CD4-positive, alpha-beta T cell (primary cell): ENCODE measurements around the gene NT5C2. TPM values are rescaled to one million over a fixed set of nuclear protein-coding genes. Genes with fewer than 3 reads are reported as not detected.

Source experiments
- ATAC-seq: fragments of 200-7000 bp; cut with Tn5 transposase; one replicate; pipeline ENCODE4 v1.10.0; 2022; ENCODE audit warnings: mild to moderate bottlenecking; ENCODE audit not compliant: poor library complexity
- CTCF ChIA-PET: fragments of 350-600 bp; sonication (Branson Sonifier 250); formaldehyde crosslinking; loops from one replicate; lab custom pipeline; 2021; ENCODE audit warnings: antibody characterized with exemption, inconsistent platforms; lab: Charles Lee
- POLR2A ChIA-PET: fragments of 350-600 bp; sonication (Branson Sonifier 250); formaldehyde crosslinking; loops from one replicate; lab custom pipeline; 2021; ENCODE audit warnings: antibody characterized with exemption, inconsistent platforms; lab: Charles Lee
- DNase-seq, 14 experiments: peaks; one replicate each; pipeline ENCODE4 v3.0.0-alpha.2; 2013 to 2020; ENCODE audit warnings: mixed read lengths in 2 of 14
- H3K27ac ChIP-seq, 2 donors: one replicate each; pipeline versions ENCODE4 v1.5.1 to v1.7.0; 2013; ENCODE audit warnings: low read length in 2 of 2, low read depth in 1 of 2, mild to moderate bottlenecking in 1 of 2
- H3K27me3 ChIP-seq, 2 experiments: 1 replicate in 1 of 2; 2 replicates in 1 of 2; pipeline versions ENCODE4 v1.6.1 to v1.7.0; 2013; ENCODE audit warnings: low read length in 2 of 2, control low read depth in 1 of 2, mild to moderate bottlenecking in 1 of 2, moderate library complexity in 1 of 2; ENCODE audit not compliant: insufficient read depth in 2 of 2, control insufficient read depth in 1 of 2
- H3K36me3 ChIP-seq: one replicate; pipeline ENCODE4 v1.6.1; 2013; ENCODE audit warnings: low read length, control low read depth; ENCODE audit not compliant: insufficient read depth
- H3K4me1 ChIP-seq: one replicate; pipeline ENCODE4 v1.6.1; 2013; ENCODE audit warnings: low read length, control low read depth; ENCODE audit not compliant: insufficient read depth
- H3K4me3 ChIP-seq: one replicate; pipeline ENCODE4 v1.5.1; 2013; ENCODE audit warnings: mild to moderate bottlenecking, low read length, moderate library complexity
- H3K9me3 ChIP-seq, 2 experiments: 1 replicate in 1 of 2; 2 replicates in 1 of 2; pipeline versions ENCODE4 v1.6.1 to v1.7.0; 2013; ENCODE audit warnings: low read length in 2 of 2, mild to moderate bottlenecking in 2 of 2, control low read depth in 1 of 2, moderate library complexity in 1 of 2; ENCODE audit not compliant: control insufficient read depth in 1 of 2, insufficient read depth in 1 of 2
- H3K27ac Mint-ChIP-seq: one replicate; pipeline ENCODE4 v1.8.0; 2020; ENCODE audit warnings: mixed read lengths
- H3K27me3 Mint-ChIP-seq: one replicate; pipeline ENCODE4 v1.8.0; 2021; ENCODE audit warnings: mixed read lengths
- H3K36me3 Mint-ChIP-seq: one replicate; pipeline ENCODE4 v1.8.0; 2021; ENCODE audit warnings: low read depth, mixed read lengths
- H3K4me1 Mint-ChIP-seq: one replicate; pipeline ENCODE4 v1.8.0; 2021; ENCODE audit warnings: low read depth, mixed read lengths
- H3K4me3 Mint-ChIP-seq: one replicate; pipeline ENCODE4 v1.8.0; 2020; ENCODE audit warnings: mild to moderate bottlenecking, mixed read lengths
- H3K9me3 Mint-ChIP-seq: one replicate; pipeline ENCODE4 v1.8.0; 2020; ENCODE audit warnings: mixed read lengths
- intact Hi-C, 2 experiments: fragments of 100-400 bp; cut with DNase I in 1 of 2; cut with micrococcal nuclease in 1 of 2; formaldehyde crosslinking; loops; one replicate each; pipeline versions ENCODE4 v1.15.1 to v1.9.0; 2023 to 2025; cut with DNase I, micrococcal nuclease
- total RNA-seq, 174 experiments: library from RNA in 2 of 174; stranded (reverse) in 2 of 174; gene quantifications; one replicate each; pipeline ENCODE4 v1.2.3 and lab custom pipeline; 2021 to 2026
- TF ChIP-seq, protein P1 (sequence below): fragments of 200-600 bp; IDR thresholded peaks from one replicate; pipeline ENCODE4 v1.8.0; 2022; ENCODE audit warnings: antibody characterized with exemption, mild to moderate bottlenecking

The NT5C2 gene
- total RNA-seq, 2 experiments from 2014 or later: 43.2 to 47.8 TPM

DNA sequence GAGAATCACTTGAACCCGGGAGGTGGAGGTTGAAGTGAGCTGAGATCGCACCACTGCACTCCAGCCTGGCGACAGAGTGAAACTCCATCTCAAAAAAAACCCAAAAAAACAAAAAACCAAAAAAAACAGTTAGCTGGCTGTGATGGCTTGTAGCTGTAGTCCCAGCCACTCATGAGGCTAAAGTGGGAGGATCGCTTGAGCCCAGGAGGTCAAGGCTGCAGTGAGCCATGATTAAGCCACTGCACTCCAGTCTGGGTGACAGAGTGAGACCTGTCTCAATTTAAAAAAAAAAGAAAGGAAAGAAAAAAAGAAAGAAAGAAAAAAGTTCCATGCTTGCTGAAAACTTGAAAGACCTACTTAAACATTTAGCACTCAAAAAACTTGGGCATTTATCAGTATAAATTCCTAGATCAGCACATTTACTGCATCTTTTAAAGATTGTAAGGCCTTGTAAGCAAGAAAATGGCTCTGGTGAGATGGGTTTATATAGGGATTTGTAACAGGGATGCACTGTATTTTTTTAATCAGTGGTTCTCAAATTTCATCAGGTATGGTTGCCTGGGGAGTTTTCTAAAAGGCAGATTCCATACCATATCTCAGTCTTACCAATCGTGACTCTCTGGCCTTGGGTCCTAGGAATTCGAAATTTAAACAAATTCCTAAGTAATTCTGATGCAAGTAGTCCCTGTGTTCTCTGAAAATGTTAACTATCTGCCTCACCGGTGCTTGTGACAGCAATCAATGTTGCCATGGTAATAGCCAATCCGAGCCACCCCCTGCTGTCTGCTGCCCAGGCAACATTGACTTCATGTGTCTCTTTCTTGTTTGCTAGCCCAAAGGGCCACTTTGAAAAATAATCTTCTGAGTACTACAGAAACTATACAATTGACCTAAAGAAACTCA lies 11.5 kb upstream of the NT5C2 start:
- no peaks in the 10 kb centered on the region for H3K36me3 Mint-ChIP-seq
- H3K4me3 Mint-ChIP-seq: no peak overlapping the region
- Histone ChIP-seq H3K4me1 (no peaks in the 10 kb centered on the region), H3K36me3 (no peaks in the 10 kb centered on the region), H3K27me3 (no peaks in the 10 kb centered on the region), H3K9me3 (no peaks in the 10 kb centered on the region), H3K4me3 (no peak overlapping the region), H3K27ac (no peak overlapping the region)
- POLR2A ChIA-PET: interaction anchor here (1.5 kb wide), 1 partner anchor 13 kb away, joined by 4 read pairs; no protein-coding TSS in a partner anchor
- TF ChIP-seq, protein P1, sequence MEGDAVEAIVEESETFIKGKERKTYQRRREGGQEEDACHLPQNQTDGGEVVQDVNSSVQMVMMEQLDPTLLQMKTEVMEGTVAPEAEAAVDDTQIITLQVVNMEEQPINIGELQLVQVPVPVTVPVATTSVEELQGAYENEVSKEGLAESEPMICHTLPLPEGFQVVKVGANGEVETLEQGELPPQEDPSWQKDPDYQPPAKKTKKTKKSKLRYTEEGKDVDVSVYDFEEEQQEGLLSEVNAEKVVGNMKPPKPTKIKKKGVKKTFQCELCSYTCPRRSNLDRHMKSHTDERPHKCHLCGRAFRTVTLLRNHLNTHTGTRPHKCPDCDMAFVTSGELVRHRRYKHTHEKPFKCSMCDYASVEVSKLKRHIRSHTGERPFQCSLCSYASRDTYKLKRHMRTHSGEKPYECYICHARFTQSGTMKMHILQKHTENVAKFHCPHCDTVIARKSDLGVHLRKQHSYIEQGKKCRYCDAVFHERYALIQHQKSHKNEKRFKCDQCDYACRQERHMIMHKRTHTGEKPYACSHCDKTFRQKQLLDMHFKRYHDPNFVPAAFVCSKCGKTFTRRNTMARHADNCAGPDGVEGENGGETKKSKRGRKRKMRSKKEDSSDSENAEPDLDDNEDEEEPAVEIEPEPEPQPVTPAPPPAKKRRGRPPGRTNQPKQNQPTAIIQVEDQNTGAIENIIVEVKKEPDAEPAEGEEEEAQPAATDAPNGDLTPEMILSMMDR: no peak
- intact Hi-C loops: no loop called here
- H3K4me1 Mint-ChIP-seq: no peaks in the 10 kb centered on the region
- H3K9me3 Mint-ChIP-seq: no peaks in the 10 kb centered on the region
- no peak overlapping the region for H3K27ac Mint-ChIP-seq
- DNase-seq (no peak), ATAC-seq (no peak)
- H3K27me3 Mint-ChIP-seq: no peaks in the 10 kb centered on the region
- CTCF ChIA-PET: no interaction called here

DNA sequence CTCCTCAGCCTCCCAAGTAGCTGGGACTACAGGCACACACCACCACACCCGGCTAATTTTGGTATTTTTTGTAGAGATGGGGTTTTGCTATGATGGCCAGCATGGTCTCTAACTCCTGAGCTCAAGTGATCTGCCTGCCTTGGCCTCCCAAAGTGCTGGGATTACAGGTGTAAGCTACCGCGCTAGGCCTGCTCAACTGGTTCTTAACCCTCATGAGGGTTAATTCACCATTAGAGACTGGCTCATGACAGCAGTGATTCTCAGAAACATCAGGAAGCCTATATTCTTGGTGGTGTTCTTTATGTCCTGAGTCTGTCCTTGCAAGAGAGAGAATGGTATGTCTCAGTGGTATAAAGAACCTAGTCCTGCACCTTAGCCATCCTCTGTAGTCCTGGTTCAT lies 10.4 kb upstream of the NT5C2 start:
- Mint-ChIP-seq H3K9me3 (no peaks in the 10 kb centered on the region), H3K27ac (no peak overlapping the region), H3K4me3 (no peak overlapping the region), H3K4me1 (no peaks in the 10 kb centered on the region), H3K36me3 (no peaks in the 10 kb centered on the region), H3K27me3 (no peaks in the 10 kb centered on the region)
- ATAC-seq (no peak), DNase-seq (no peak)
- H3K4me3 ChIP-seq: no peak overlapping the region
- no peaks in the 10 kb centered on the region for H3K9me3 ChIP-seq
- no peaks in the 10 kb centered on the region for H3K4me1 ChIP-seq
- H3K27ac ChIP-seq: no peak overlapping the region
- intact Hi-C loops: no loop called here
- TF ChIP-seq, protein P1: no peak
- no peaks in the 10 kb centered on the region for H3K36me3 ChIP-seq
- H3K27me3 ChIP-seq: no peaks in the 10 kb centered on the region
- ChIA-PET POLR2A (no interaction called here), CTCF (no interaction called here)

DNA sequence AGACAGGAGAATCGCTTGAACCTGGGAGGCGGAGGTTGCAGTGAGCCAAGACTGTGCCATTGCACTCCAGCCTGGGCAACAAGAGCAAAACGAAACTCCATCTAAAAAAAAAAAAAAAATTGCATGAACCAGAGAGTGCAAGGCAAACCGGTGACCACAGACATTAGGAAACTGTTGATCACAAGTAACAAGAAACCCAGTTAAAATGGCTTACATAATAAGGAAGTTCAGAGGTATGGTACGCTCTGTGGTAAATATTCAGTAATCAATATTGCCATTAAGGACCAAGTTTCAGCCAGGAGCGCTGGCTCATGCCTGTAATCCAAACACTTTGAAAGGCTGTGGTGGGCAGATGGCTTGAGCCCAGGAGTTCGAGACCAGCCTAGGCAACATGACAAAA lies 9.2 kb upstream of the NT5C2 start:
- POLR2A ChIA-PET: interaction anchor here (1.3 kb wide), 1 partner anchor 9 kb away, joined by 3 read pairs; no protein-coding TSS in a partner anchor

More for the DNA sequence above, 9.2 kb upstream of the NT5C2 start:
- no peaks in the 10 kb centered on the region for H3K27me3 ChIP-seq
- intact Hi-C loops: no loop called here
- no peaks in the 10 kb centered on the region for H3K9me3 ChIP-seq
- no peak overlapping the region for H3K27ac Mint-ChIP-seq
- no peaks in the 10 kb centered on the region for H3K4me1 Mint-ChIP-seq
- H3K4me3 Mint-ChIP-seq: no peak overlapping the region
- no peaks in the 10 kb centered on the region for H3K36me3 Mint-ChIP-seq
- no peak overlapping the region for H3K27ac ChIP-seq
- no peaks in the 10 kb centered on the region for H3K9me3 Mint-ChIP-seq
- no peaks in the 10 kb centered on the region for H3K27me3 Mint-ChIP-seq
- no peaks in the 10 kb centered on the region for H3K36me3 ChIP-seq
- ATAC-seq: no peak
- peak in 1 of 14 experiments; percentile 39 for DNase-seq
- no peak overlapping the region for H3K4me3 ChIP-seq
- CTCF ChIA-PET: no interaction called here
- TF ChIP-seq, protein P1: no peak
- no peaks in the 10 kb centered on the region for H3K4me1 ChIP-seq
